BJ (cell line): ENCODE results near the gene EPB41. TPM values are rescaled to one million over a fixed set of nuclear protein-coding genes. Genes with fewer than 3 reads are reported as not detected.
A peak's percentile ranks its signal among the peaks of the same experiment; 100 is the strongest.

Experiments
- CTCF ChIA-PET: fragments of 350-600 bp; formaldehyde crosslinking; extraction: SDS; loops from one replicate; lab custom pipeline; 2021; ENCODE audit warnings: antibody characterized with exemption, inconsistent platforms; lab: Yijun Ruan, JAX
- POLR2A ChIA-PET: fragments of 300-600 bp; sonication (Branson Sonifier 250); formaldehyde crosslinking; extraction: SDS; loops from one replicate; lab custom pipeline; 2021; ENCODE audit warnings: antibody characterized with exemption; lab: Charles Lee
- DNase-seq: peaks from one replicate; pipeline ENCODE4 v3.0.0-alpha.2; 2011; ENCODE audit warnings: low read depth
- H3K27me3 ChIP-seq: 2 replicates; pipeline ENCODE4 v1.6.0; 2011; ENCODE audit warnings: low read length; ENCODE audit not compliant: control insufficient read depth, insufficient read depth
- H3K36me3 ChIP-seq: 2 replicates; pipeline ENCODE4 v1.5.1; 2011; ENCODE audit warnings: low read length; ENCODE audit not compliant: control insufficient read depth, insufficient read depth
- H3K4me3 ChIP-seq: 2 replicates; pipeline ENCODE4 v1.5.1; 2011; ENCODE audit warnings: low read depth, mild to moderate bottlenecking, control low read depth, low read length
- polyA plus RNA-seq: library from polyadenylated mRNA; depleted of rRNA; stranded (reverse); fragments of >200 nt; gene quantifications from 2 replicates; pipeline ENCODE4 v1.2.3, GENCODE V29; 2011
- TF ChIP-seq, protein P1 (sequence below): IDR thresholded peaks from 2 replicates; pipeline ENCODE4 v1.5.1; 2011; ENCODE audit warnings: low read depth, mild to moderate bottlenecking, control low read depth, inconsistent platforms, low read length, moderate library complexity; ENCODE audit not compliant: insufficient read depth

The EPB41 gene
- polyA plus RNA-seq, 1 experiment: 7.5 TPM

DNA sequence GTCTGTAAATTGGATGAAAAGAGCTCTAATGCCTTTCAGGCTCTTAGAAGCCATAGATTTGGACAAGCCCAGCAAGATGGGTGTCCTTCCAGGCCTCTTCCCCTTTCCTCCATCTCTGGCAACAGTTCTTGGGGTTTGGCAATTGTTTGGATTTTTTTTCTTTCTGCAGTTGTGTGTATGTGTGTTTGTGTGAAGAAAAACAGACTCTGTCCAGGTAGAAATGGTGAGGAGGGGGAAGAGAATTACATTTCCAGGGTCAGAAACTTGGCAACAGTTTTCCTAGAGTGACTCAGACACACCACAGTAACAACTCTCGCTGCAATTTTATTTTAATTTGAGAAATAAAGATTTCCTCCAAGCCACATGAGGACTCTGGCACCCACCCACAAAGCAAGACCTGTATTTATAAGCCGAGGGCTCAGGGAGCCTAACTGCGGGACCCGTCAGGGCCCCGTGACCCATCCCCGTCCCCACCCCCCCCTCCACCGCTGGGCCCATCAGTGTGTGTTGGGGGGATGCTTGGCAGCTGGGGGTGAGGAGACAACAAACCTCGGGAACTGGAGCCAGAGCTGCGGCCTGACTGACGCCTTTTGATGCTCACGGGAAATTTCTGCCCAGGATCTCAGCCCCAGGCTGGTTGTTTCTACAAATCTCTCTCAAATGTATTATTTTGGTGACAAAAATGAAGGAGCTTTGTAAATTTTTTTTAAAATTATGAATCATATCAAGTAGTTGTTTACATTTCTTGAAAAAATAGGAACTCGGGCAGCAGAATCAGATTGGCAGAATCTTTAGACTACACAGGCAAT is 205.0 kb downstream of the EPB41 start:
- Histone ChIP-seq H3K36me3 (peaks cover 7% of the 10 kb centered on the region), H3K27me3 (no peaks in the 10 kb centered on the region), H3K4me3 (no peak overlapping the region)
- ChIA-PET POLR2A (interaction anchor here (0.6 to 0.7 kb wide), 2 partner anchors 9 to 62 kb away, joined by 3 read pairs; partner anchors contain the start of gene SRSF4), CTCF (interaction anchor here (0.6 to 1.6 kb wide), 4 partner anchors 9 to 234 kb away, joined by 3 to 5 read pairs (median 4); no protein-coding TSS in a partner anchor)
- no peak for DNase-seq
- TF ChIP-seq, protein P1, sequence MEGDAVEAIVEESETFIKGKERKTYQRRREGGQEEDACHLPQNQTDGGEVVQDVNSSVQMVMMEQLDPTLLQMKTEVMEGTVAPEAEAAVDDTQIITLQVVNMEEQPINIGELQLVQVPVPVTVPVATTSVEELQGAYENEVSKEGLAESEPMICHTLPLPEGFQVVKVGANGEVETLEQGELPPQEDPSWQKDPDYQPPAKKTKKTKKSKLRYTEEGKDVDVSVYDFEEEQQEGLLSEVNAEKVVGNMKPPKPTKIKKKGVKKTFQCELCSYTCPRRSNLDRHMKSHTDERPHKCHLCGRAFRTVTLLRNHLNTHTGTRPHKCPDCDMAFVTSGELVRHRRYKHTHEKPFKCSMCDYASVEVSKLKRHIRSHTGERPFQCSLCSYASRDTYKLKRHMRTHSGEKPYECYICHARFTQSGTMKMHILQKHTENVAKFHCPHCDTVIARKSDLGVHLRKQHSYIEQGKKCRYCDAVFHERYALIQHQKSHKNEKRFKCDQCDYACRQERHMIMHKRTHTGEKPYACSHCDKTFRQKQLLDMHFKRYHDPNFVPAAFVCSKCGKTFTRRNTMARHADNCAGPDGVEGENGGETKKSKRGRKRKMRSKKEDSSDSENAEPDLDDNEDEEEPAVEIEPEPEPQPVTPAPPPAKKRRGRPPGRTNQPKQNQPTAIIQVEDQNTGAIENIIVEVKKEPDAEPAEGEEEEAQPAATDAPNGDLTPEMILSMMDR: no peak

DNA sequence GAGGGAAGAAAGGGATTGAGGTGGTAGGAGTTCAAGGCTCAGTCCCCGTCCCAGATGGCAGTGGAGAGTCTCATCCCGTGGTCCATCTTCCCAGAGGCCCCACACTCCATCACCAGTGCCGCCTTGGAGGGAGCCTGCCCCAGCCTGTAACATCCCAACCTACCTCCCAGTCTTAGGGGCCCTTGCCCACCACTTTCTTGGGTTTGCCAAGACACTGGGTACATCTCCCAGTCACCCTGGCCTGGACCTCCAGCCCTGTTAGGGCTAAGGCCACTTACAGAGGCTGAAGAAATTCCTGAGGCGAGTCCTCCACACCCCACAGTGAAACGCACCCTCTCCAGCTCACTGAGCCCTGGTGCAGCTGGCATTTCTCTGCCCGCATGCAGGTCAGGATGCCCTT is 206.0 kb downstream of the EPB41 start:
- H3K27me3 ChIP-seq: no peaks in the 10 kb centered on the region

DNA sequence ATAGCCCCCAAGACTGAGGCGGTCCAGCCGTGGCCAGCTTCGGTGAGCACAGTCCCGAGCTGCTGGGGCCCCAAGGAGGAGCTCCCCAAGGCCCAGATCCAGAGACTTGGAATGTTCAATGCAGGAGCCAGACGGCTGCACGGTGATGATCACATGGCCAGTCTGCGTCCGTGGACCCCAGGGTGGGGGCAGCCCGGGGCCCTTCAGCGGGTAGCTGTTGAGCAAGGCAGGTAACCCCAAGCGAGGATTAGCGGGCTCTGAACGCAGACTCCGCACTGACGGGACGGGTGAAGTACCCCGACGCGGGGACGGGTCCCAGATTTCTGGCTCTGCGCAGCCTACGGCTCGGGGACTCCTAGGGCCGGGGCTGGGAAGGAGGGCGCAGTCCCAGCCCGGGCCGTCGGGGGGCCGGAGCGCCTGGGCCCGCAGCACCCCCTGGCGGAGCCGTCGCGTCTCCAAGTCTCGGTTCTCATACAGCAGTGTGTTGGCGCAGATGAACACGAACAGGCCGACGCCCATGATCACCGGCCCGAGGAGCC is 206.6 kb downstream of the EPB41 start:
- TF ChIP-seq, protein P1: peak; percentile 49
- Histone ChIP-seq H3K4me3 (no peak overlapping the region), H3K27me3 (no peaks in the 10 kb centered on the region), H3K36me3 (peaks cover 7% of the 10 kb centered on the region)
- POLR2A ChIA-PET: no interaction called here
- CTCF ChIA-PET: interaction anchor here (0.7 to 2.9 kb wide), 12 partner anchors 8 to 239 kb away, joined by 3 to 12 read pairs (median 4); partner anchors contain the start of gene SRSF4
- DNase-seq: no peak

More for the DNA sequence above, 206.0 kb downstream of the EPB41 start:
- no peak for DNase-seq
- Histone ChIP-seq H3K4me3 (no peak overlapping the region), H3K36me3 (peaks cover 7% of the 10 kb centered on the region)
- CTCF ChIA-PET: interaction anchor here (0.7 to 2.9 kb wide), 5 partner anchors 10 to 82 kb away, joined by 3 to 8 read pairs (median 5); no protein-coding TSS in a partner anchor
- TF ChIP-seq, protein P1: no peak
- POLR2A ChIA-PET: interaction anchor here (0.6 kb wide), 1 partner anchor 25 kb away, joined by 6 read pairs; no protein-coding TSS in a partner anchor

DNA sequence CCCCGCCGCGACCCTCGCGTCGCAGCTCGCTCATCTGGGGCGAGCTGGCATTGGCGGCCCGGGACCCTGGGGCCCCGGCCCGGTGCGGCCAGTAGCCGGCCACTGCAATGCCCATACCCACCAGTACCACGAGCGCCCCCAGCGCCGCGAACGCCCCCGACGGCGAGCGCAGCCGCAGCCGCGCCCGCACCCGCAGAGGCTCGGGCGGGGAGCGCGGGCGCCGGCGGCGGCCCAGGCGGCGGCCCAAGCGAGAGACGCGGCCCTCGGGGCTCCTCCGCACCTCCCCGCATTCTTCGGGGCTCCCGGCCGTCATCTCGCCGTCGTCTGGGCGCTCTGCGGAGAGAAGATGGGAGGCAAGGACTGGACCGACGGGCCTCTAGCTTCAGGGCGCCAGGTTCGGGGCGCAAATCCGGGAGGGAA is 207.2 kb downstream of the EPB41 start:
- no peak for DNase-seq
- ChIA-PET CTCF (interaction anchor here (0.7 to 2.9 kb wide), 13 partner anchors 9 to 239 kb away, joined by 3 to 12 read pairs (median 4); partner anchors contain the start of gene SRSF4), POLR2A (no interaction called here)
- no peaks in the 10 kb centered on the region for H3K27me3 ChIP-seq
- H3K4me3 ChIP-seq: peak overlapping the region; percentile 79
- TF ChIP-seq, protein P1: no peak
- peaks cover 7% of the 10 kb centered on the region for H3K36me3 ChIP-seq
